ENCODE measurements around the gene SMTNL1.

- TF ChIP-seq CTCF (IDR thresholded peaks at IDR 0.05), result no peak
- TF ChIP-seq POLR2A (IDR thresholded peaks at IDR 0.05), result no peak
These were observed 59.0 kb downstream of the SMTNL1 start for GRCh38 chr11:57596266-57596885.

All from thyroid gland (tissue), 4 donors.